WERI-Rb-1 (cell line): ENCODE results near the gene OSER1.

Source experiments
- DNase-seq: peaks from one replicate; pipeline ENCODE4 v3.0.0-alpha.2; 2020
- H3K27ac ChIP-seq: fragments of 250-450 bp; sonication (Bioruptor Pico); 2 replicates; pipeline ENCODE4 v1.5.1; 2020; ENCODE audit warnings: mild to moderate bottlenecking, moderate library complexity
- H3K27me3 ChIP-seq: fragments of 250-450 bp; sonication (Bioruptor Pico); 2 replicates; pipeline ENCODE4 v1.5.1; 2021; ENCODE audit warnings: mild to moderate bottlenecking, low read depth, moderate library complexity; ENCODE audit not compliant: insufficient read depth, severe bottlenecking
- H3K36me3 ChIP-seq: fragments of 250-450 bp; sonication (Bioruptor Pico); 2 replicates; pipeline ENCODE4 v1.5.1; 2020; ENCODE audit warnings: mild to moderate bottlenecking, moderate library complexity
- H3K4me3 ChIP-seq: 2 replicates; pipeline ENCODE4 v1.5.1; 2011; ENCODE audit warnings: low read depth, mild to moderate bottlenecking, control low read depth, low read length
- H3K9me3 ChIP-seq: fragments of 250-450 bp; sonication (Bioruptor Pico); 2 replicates; pipeline ENCODE4 v1.5.1; 2021; ENCODE audit warnings: mild to moderate bottlenecking, moderate library complexity; ENCODE audit not compliant: severe bottlenecking
- CTCF ChIP-seq: IDR thresholded peaks from 2 replicates; pipeline ENCODE4 v1.5.1; 2011; ENCODE audit warnings: low read depth, mild to moderate bottlenecking, control low read depth, inconsistent platforms, low read length

The OSER1 gene

GRCh38 chr20:44176833-44177534, 33.6 kb downstream of the OSER1 start:
- no peak for DNase-seq
- Histone ChIP-seq H3K27me3 (no peaks in the 10 kb centered on the region), H3K9me3 (no peaks in the 10 kb centered on the region), H3K36me3 (no peaks in the 10 kb centered on the region), H3K4me3 (no peak overlapping the region), H3K27ac (no peak overlapping the region)
- no peak for TF ChIP-seq CTCF

- Histone ChIP-seq H3K4me3 (no peak overlapping the region), H3K27ac (no peak overlapping the region)
- TF ChIP-seq CTCF = no peak
Measured at GRCh38 chr20:44174996-44175765, 35.4 kb downstream of the OSER1 start.

GRCh38 chr20:44173846-44174245, 36.7 kb downstream of the OSER1 start:
- Histone ChIP-seq H3K27ac (no peak overlapping the region), H3K4me3 (no peak overlapping the region), H3K9me3 (no peaks in the 10 kb centered on the region), H3K27me3 (no peaks in the 10 kb centered on the region), H3K36me3 (no peaks in the 10 kb centered on the region)
- DNase-seq = no peak
- no peak for TF ChIP-seq CTCF

More at GRCh38 chr20:44174996-44175765, 35.4 kb downstream of the OSER1 start:
- Histone ChIP-seq H3K9me3 (no peaks in the 10 kb centered on the region), H3K27me3 (no peaks in the 10 kb centered on the region), H3K36me3 (no peaks in the 10 kb centered on the region)
- no peak for DNase-seq

- Histone ChIP-seq H3K9me3 (no peaks in the 10 kb centered on the region), H3K27me3 (no peaks in the 10 kb centered on the region), H3K27ac (no peak overlapping the region), H3K36me3 (no peaks in the 10 kb centered on the region), H3K4me3 (no peak overlapping the region)
- no peak for DNase-seq
- no peak for TF ChIP-seq CTCF
Measured at GRCh38 chr20:44173116-44173515, 37.5 kb downstream of the OSER1 start.

GRCh38 chr20:44172572-44172950, 38.0 kb downstream of the OSER1 start:
- Histone ChIP-seq H3K9me3 (no peaks in the 10 kb centered on the region), H3K4me3 (no peak overlapping the region), H3K36me3 (no peaks in the 10 kb centered on the region), H3K27ac (no peak overlapping the region), H3K27me3 (no peaks in the 10 kb centered on the region)
- DNase-seq = no peak
- no peak for TF ChIP-seq CTCF
